Tongue (tissue), 2 donors: ENCODE measurements around the gene PHEX. TPM values are rescaled to one million over a fixed set of nuclear protein-coding genes. Genes with fewer than 3 reads are reported as not detected.

Experiments
- DNase-seq: peaks from one replicate; pipeline ENCODE4 v3.0.0-alpha.2; 2015
- total RNA-seq: library from RNA; depleted of rRNA; stranded (reverse); fragments of >200 nt; gene quantifications from one replicate; pipeline ENCODE4 v1.2.3, GENCODE V29; 2014

Gene PHEX
- total RNA-seq, 1 donor from 2014 or later, result 0.31 TPM

GRCh38 chrX:22150371-22150770 is 118.2 kb downstream of the PHEX start:
- no peak for DNase-seq

- no peak for DNase-seq
Measured at GRCh38 chrX:22155126-22155525, 123.0 kb downstream of the PHEX start.

DNA sequence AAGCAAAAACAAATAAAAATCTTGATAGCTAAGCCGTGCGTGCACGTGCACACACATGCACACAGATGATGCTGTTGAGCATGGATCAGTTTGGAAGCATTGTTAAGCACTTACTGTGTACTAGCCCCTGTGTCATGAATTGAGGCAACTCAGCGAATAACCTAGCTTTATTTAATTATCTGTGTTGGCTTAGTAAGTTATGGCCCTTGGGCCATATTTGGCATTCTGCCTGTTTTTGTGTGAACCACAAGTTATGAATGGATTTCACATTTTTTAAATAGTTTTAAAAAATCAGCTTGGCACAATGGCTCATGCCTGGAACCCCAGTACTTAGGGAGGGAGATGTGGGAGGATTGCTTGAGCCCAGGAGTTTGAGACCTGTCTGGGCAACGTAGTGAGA is 126.9 kb downstream of the PHEX start:
- no peak for DNase-seq

DNA sequence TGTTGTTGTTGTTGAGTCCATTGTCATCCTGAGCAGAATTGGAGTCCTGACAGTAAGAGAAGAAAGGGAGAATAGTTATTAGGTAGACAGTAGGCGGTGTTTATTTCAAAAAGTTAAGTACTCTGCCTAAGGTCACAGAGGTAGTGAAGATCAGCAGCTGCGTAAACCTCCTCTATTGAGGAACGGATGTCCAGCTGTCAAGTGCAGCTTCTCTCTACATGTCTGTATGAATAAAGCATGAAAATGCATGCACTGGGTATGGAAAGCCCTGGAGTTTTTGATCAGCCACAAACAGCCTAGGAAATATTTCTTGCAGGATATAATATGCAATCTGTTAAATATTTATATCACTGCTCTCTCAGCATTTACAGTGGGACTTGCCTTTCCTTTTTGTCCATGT is 131.2 kb downstream of the PHEX start:
- no peak for DNase-seq

DNA sequence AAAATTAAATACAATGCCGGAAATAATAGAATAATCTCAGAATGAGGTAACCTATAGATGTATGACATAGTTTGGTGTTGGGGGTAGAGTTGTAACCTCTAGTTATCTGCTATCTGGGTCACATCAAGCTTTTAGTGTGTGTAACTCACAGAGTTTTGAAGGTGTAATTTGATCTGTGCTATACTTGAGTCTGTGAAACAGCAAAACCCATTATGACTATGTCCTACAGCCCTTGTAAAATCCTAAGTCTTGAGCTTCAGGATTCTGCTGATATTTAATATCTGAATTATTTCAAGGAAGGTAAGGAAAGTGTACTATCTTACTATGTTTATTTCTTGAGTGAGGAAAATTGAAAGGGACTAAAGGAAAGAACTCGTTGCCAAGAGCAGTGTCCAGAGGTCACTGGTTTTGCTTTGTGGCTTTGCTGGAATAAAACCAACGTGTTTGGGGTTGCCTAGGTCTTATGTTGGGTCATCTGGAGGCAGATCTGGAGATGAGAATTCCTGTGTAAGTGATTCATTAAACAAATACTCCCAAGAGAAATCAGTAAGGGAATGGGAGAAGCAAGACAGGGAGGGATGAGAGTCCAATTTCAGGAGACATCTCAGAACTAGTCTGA is 132.8 kb downstream of the PHEX start:
- no peak for DNase-seq

- DNase-seq, result no peak
Measured at GRCh38 chrX:22165732-22166457, 133.8 kb downstream of the PHEX start.

GRCh38 chrX:22171287-22172060 is 139.3 kb downstream of the PHEX start:
- DNase-seq, result no peak

- DNase-seq, result no peak
Measured at GRCh38 chrX:22173966-22174365, 141.8 kb downstream of the PHEX start.

DNA sequence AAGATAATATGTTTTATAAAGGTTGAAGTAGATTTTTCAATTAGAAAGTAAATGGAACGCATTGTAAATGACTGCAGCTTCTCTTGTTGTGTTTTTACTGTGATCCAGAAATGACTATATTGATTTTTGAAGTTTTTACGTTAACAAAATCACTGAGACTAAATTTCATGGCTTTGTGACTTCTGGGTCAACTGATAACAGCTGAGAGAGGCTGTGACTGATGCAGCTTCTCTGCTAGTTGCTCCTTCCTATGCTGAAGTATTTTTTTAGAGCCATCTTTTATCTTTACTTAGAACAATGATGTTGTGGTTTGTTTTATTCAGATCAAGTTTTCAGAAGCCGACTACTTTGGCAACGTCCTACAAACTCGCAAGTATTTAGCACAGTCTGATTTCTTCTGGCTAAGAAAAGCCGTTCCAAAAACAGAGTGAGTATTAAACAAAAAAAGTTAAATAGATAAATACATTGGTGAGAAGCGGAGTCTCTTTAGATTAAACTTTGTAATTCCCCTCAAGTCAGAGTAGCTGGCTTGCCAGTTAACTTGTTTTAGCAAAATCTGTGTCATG is 145.9 kb downstream of the PHEX start:
- DNase-seq, result no peak

GRCh38 chrX:22184096-22184495 is 152.0 kb downstream of the PHEX start:
- no peak for DNase-seq

GRCh38 chrX:22186165-22186564 is 154.0 kb downstream of the PHEX start:
- DNase-seq, result no peak

DNA sequence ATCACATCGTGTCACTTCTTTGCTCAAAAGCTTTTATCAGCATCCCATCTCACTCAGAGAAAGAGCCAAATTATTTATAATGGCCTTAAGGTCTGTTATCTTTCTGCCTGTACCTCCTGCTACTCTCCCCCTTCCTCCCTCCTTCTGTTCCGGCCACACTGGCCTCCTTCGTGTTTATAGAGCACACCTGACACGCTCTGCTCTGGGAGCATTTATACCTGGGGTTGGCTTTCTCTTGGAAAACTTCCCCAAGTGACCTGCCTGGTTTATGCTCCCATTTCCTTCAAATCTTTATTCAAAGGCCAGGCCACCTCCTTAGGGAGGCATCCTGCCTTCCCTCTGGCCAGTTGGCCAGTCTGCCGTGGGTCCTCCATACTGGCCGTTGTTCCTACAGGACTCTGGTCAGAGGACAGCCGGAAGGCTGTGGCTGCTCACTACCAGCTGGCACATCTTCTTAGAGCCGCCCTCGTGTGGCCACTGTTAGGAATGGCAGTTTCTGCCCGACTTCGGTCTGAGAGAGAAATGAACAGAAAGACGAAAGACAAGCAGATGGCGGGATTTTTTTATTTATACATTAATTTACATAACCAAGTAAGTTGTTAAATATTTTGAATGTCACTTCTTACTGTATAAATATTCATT is 160.4 kb downstream of the PHEX start:
- peak; percentile 46 for DNase-seq

DNA sequence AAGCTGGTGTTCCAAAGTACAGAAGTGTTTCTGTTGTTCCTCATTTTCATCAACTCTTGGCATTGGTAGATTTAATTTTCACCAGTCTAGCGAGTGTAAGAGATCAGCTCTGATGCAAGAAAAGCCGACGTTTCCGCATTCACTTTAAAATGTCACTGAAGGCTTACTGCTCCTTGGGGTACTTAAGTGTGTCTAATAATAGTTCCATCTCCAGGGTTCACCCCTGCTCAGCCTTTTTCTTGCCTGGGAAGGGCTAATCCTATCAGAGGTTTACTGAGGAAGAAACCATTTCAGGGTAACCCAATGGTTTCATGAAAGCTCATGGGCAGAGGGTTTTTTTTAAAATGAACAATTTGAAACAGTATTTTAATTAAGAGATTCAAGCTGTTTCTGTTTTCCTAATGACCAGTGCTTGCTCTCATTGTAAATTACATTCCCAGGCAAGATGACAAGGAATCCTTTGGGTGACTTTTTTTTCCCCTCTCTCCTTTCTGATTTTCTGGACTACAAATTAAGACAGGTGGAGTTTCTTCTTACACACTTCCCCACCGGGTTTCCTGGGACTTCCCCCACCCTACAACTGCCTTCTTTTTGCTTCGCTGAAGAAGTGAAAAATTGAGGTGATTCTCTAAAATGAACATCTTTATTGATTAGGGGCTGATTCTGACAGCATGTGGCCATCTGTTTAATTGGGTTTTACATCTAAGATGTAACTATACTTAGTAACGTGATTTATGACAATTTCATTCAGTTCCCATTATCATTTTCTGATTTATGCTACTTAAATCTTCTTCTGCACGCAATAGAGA is 161.9 kb downstream of the PHEX start:
- no peak for DNase-seq

DNA sequence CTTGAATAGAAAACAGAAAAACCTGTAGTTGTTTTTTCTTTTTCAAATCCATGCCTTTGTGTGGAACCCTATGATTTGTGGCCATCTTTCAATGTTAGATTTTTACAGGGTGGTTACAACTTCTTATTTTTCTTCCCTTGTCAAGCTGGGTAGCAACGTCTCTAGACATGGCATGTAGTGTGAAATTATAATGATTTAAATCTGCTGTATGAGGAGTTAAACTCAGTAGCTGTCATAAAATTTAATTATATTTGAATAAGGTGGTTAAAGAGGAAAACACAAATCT is 162.5 kb downstream of the PHEX start:
- DNase-seq, result no peak

DNA sequence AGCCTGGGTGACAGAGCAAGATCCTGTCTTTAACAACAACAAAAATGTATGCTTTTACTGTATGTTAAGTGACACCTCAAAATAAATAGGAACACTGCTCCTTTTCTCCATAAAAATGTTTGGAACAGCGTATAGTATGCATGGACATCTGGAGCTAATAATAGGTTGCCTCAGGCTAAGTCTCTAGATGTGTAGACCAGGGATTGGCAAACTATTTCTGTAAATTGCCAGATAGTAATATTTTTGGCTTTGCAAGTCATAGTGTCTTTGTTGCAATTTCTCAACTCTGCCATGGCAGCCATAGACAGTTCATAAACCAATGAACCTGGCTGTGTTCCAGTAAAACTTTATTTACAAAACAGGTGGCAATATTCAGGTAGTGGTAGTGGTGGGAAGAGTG is 164.0 kb downstream of the PHEX start:
- DNase-seq, result no peak

DNA sequence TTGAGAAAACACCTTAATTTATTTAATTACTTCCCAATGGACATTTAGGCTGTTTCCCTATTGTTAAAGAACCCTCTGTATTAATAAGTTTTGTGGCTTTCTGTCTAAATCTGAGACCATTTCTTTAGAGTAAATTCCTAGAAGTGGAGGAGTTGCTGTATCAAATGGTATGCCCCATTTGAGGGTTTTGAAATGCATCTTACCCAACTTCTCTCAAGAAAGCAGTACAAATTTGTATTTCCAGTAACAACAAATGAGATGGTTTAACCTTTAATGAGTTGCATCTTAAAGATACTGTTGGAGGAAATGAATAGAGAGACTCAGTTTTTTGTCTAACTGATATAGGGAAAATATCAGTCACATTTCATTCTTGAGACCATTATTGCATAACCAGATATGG is 170.1 kb downstream of the PHEX start:
- DNase-seq, result no peak

DNA sequence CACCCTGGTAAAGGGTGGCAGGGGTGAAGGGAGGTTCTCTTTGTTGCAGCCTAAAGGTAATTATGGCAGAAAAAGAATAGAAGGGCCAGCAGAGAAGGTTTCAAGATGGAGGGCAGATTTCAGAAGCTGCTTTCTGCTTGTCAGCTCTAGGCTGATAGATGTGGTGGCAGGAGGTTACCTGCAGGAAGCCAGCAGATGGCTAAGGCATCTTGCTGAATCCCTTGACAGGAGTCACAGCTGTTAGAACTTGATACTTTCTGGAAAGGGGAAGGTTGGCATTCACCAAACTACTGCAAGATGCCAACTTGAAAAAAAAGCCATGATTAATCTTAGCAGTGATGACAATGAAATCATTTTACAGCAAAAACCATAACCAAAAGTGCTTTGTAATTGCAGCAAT is 171.1 kb downstream of the PHEX start:
- peak; percentile 8 for DNase-seq

- no peak for DNase-seq
Measured at GRCh38 chrX:22206781-22207180, 174.7 kb downstream of the PHEX start.

DNA sequence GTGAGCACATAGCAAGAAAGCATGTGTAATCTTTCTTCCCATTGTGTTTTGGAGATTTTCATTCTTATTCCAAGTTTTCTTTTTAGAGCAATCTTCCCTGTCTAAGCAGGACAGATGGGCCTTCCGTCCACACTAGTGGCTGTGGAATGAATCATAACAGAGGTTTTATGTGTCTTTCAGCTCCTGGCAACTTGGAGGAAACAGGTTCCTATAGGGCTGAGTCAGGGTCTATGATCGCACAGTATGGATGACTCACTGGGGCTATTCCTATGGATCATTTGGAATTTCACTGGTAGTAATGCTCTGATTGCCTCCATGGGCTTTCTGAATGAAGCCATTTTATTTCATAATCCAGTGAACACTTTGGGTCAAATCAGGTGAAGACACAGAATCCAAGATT is 188.8 kb downstream of the PHEX start:
- DNase-seq, result no peak

DNA sequence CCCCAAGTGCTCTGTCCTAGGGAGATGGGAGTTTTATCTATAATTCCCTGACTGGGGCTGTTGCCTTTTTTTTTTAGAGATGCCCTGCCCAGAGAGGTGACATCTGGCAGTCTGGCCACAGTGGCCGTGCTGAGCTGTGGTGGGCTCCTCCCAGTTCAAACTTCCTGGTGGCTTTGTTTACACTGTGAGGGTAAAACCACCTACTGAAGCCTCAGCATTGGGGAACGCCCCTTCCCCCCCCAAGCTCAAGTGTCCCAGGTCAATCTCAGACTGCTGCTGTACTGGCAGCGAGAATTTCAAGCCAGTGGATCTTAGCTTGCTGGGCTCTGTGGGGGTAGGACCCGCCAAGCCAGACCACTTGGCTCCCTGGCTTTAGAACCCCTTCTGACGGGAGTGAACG is 202.3 kb downstream of the PHEX start:
- no peak for DNase-seq

GRCh38 chrX:22237479-22237878 is 205.4 kb downstream of the PHEX start:
- DNase-seq, result no peak

DNA sequence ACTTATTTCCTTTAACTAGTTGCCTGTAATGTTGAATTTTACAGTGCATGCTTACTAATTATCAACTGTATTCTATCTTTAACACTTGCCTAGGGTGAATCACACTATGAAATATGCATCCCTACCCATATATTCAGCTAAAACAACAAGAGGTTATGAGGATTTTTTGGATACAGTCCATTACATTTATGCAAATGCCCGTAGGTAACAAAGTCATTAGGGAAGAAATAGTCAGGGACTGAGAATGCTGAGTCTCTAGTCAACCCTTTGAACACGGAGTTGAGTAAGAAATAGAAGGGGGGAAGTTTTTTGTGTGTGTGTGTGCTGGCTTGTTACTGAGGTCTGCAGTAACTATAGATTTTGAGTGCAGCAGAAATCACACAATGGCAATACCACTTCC is 214.5 kb downstream of the PHEX start:
- no peak for DNase-seq
